ENCODE results near the gene ALDH1A1.

GRCh38 chr9:72891043-72891442 lies 61.8 kb downstream of the ALDH1A1 start:
- no peak for TF ChIP-seq CTCF (IDR thresholded peaks at IDR 0.05; ENCODE audit: low read length)
- no peak for TF ChIP-seq EZH2 (optimal IDR thresholded peaks at IDR 0.05; ENCODE audit: low read depth, low read length)
